ENCODE data around the gene DLGAP1. TPM values are rescaled to one million over a fixed set of nuclear protein-coding genes. Genes with fewer than 3 reads are reported as not detected.

The DLGAP1 gene
- total and polyA plus RNA-seq, 2 of the 8 experiments (the other 6 are each of a cell fraction or from before 2014, with no cell fraction given): 11.8 to 16.9 TPM

DNA sequence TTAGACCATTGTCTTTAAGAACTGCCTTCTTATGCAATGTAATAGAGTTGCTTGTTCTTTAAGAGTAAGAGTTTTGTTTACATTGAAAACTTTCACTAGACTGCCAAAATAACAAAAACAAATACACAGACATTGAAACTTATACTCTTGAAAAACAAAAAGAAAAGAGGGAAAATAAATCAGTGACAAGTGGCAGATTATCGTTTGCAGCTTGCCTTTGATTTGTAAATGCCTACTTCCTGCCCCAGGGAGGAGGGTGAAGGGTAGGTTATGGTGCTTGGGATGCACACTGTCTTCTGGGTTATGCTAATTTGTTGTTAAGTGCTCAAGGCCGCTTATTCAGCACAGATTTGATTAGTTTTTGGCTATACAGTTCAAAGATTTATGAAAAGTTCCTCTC is 806.5 kb downstream of the DLGAP1 start (continued):
- TF ChIP-seq TAF7 (optimal IDR thresholded peaks at IDR 0.05; ENCODE audit: borderline replicate concordance, low read depth, low read length): no peak
- no peak for TF ChIP-seq ASH2L (IDR thresholded peaks at IDR 0.05; ENCODE audit: low read length)
- no peak for TF ChIP-seq SAP30 (IDR thresholded peaks at IDR 0.05; ENCODE audit: insufficient read depth, insufficient replicate concordance, low read length)
- no peak for TF ChIP-seq CHD2 (IDR thresholded peaks at IDR 0.05; ENCODE audit: low read length)
